OCI-LY1 (cell line): ENCODE data around the gene NCF2.

Experiments used
- H2AFZ ChIP-seq: fragments of 200-600 bp; sonication (generic), shearing (Covaris generic); 2 replicates; pipeline ENCODE4 v1.6.0; 2014; ENCODE audit warnings: antibody characterized with exemption, mild to moderate bottlenecking, low read length
- H3F3A ChIP-seq: fragments of 200-600 bp; sonication (generic), shearing (Covaris generic); 2 replicates; pipeline ENCODE4 v1.6.0; 2014; ENCODE audit warnings: mild to moderate bottlenecking, antibody characterized with exemption, low read length, moderate library complexity; ENCODE audit not compliant: insufficient read depth
- H3K27ac ChIP-seq: fragments of 200-600 bp; sonication (generic); 2 replicates; pipeline ENCODE4 v1.5.1; 2014; ENCODE audit warnings: low read length, mixed run types, mild to moderate bottlenecking, low read depth; ENCODE audit not compliant: poor library complexity, severe bottlenecking
- H3K27me3 ChIP-seq: fragments of 200-600 bp; sonication (generic); 2 replicates; pipeline ENCODE4 v1.6.0; 2014; ENCODE audit warnings: antibody characterized with exemption, mild to moderate bottlenecking, low read length, moderate library complexity; ENCODE audit not compliant: insufficient read depth
- H3K36me3 ChIP-seq: fragments of 200-600 bp; sonication (generic); 2 replicates; pipeline ENCODE4 v1.6.1; 2014; ENCODE audit warnings: mild to moderate bottlenecking, antibody characterized with exemption, low read length, moderate library complexity, mixed read lengths; ENCODE audit not compliant: insufficient read depth
- H3K4me1 ChIP-seq: fragments of 200-600 bp; sonication (generic); 2 replicates; pipeline ENCODE4 v1.5.1; 2014; ENCODE audit warnings: mild to moderate bottlenecking, low read length, moderate library complexity; ENCODE audit not compliant: insufficient read depth, severe bottlenecking
- H3K4me2 ChIP-seq: fragments of 200-600 bp; sonication (generic), shearing (Covaris generic); 2 replicates; pipeline ENCODE4 v1.6.1; 2014; ENCODE audit warnings: low read length
- H3K4me3 ChIP-seq: fragments of 200-600 bp; sonication (generic); 2 replicates; pipeline ENCODE4 v1.5.1; 2014; ENCODE audit warnings: low read length, low read depth, mild to moderate bottlenecking, mixed read lengths; ENCODE audit not compliant: poor library complexity, severe bottlenecking
- H3K79me2 ChIP-seq: fragments of 200-600 bp; shearing (Covaris generic); 2 replicates; pipeline ENCODE4 v1.6.1; 2016; ENCODE audit warnings: mixed run types, low read length, mixed read lengths; ENCODE audit not compliant: insufficient read depth
- H3K9ac ChIP-seq: fragments of 200-600 bp; sonication (generic), shearing (Covaris generic); 2 replicates; pipeline ENCODE4 v1.6.1; 2014; ENCODE audit warnings: mild to moderate bottlenecking, low read length, mixed read lengths
- H3K9me2 ChIP-seq: fragments of 200-600 bp; sonication (generic), shearing (Covaris generic); 2 replicates; pipeline ENCODE4 v1.6.1; 2014; ENCODE audit warnings: low read depth, mild to moderate bottlenecking, low read length, mixed read lengths
- H3K9me3 ChIP-seq: fragments of 200-600 bp; shearing (Covaris generic); 2 replicates; pipeline ENCODE4 v1.6.1; 2014; ENCODE audit warnings: low read length, mixed read lengths
- H4K20me1 ChIP-seq: fragments of 200-600 bp; sonication (generic), shearing (Covaris generic); 2 replicates; pipeline ENCODE4 v1.6.0; 2016; ENCODE audit warnings: mild to moderate bottlenecking, low read length; ENCODE audit not compliant: insufficient read depth
- EZH2 ChIP-seq: fragments of 200-600 bp; sonication (generic), shearing (Covaris generic); IDR thresholded peaks from 2 replicates; pipeline ENCODE4 v1.8.0; 2017; ENCODE audit warnings: borderline replicate concordance, mixed run types, mild to moderate bottlenecking, antibody characterized with exemption, low read length, moderate library complexity, mixed read lengths
- TF ChIP-seq, protein P1 (sequence below): fragments of 200-600 bp; sonication (generic), shearing (Covaris generic); IDR thresholded peaks from 2 replicates; pipeline ENCODE4 v1.5.1; 2017; ENCODE audit warnings: mild to moderate bottlenecking, antibody characterized with exemption, low read length, moderate library complexity, mixed read lengths

The NCF2 gene

GRCh38 chr1:183636783-183637182, 46.5 kb upstream of the NCF2 start:
- Histone ChIP-seq H3K4me1 (peaks cover 32% of the 10 kb centered on the region), H4K20me1 (no peaks in the 10 kb centered on the region), H3F3A (peaks cover 3% of the 10 kb centered on the region; the same call in 1 of the 2 replicates), H3K9me3 (no peaks in the 10 kb centered on the region), H3K27me3 (no peaks in the 10 kb centered on the region), H2AFZ (no peak overlapping the region), H3K79me2 (peaks cover 31% of the 10 kb centered on the region), H3K27ac (no peak overlapping the region), H3K9ac (no peak overlapping the region), H3K36me3 (peaks cover 14% of the 10 kb centered on the region; the same call in 1 of the 2 replicates), H3K9me2 (no peaks in the 10 kb centered on the region), H3K4me3 (no peak overlapping the region), H3K4me2 (0 out of 2 replicates have a peak overlapping the region, but pooled peaks have one; percentile 76)
- TF ChIP-seq, protein P1, sequence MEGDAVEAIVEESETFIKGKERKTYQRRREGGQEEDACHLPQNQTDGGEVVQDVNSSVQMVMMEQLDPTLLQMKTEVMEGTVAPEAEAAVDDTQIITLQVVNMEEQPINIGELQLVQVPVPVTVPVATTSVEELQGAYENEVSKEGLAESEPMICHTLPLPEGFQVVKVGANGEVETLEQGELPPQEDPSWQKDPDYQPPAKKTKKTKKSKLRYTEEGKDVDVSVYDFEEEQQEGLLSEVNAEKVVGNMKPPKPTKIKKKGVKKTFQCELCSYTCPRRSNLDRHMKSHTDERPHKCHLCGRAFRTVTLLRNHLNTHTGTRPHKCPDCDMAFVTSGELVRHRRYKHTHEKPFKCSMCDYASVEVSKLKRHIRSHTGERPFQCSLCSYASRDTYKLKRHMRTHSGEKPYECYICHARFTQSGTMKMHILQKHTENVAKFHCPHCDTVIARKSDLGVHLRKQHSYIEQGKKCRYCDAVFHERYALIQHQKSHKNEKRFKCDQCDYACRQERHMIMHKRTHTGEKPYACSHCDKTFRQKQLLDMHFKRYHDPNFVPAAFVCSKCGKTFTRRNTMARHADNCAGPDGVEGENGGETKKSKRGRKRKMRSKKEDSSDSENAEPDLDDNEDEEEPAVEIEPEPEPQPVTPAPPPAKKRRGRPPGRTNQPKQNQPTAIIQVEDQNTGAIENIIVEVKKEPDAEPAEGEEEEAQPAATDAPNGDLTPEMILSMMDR, result no peak
- no peak for TF ChIP-seq EZH2

- Histone ChIP-seq H4K20me1 (no peaks in the 10 kb centered on the region), H3K79me2 (peaks cover 31% of the 10 kb centered on the region), H3K4me3 (peak overlapping the region; percentile 89), H3K4me1 (peaks cover 33% of the 10 kb centered on the region), H3F3A (peaks cover 3% of the 10 kb centered on the region; the same call in 1 of the 2 replicates), H3K4me2 (peak overlapping the region; percentile 76), H3K9me3 (no peaks in the 10 kb centered on the region), H2AFZ (peak overlapping the region; percentile 35; the same call in 1 of the 2 replicates), H3K36me3 (peaks cover 16% of the 10 kb centered on the region; the same call in 1 of the 2 replicates), H3K9me2 (no peaks in the 10 kb centered on the region), H3K27ac (no peak overlapping the region), H3K9ac (peak overlapping the region; percentile 34; the same call in 1 of the 2 replicates), H3K27me3 (no peaks in the 10 kb centered on the region)
- no peak for TF ChIP-seq EZH2
- TF ChIP-seq, protein P1, result no peak
Measured at GRCh38 chr1:183636334-183636682, 46.0 kb upstream of the NCF2 start.

GRCh38 chr1:183635606-183636333, 45.5 kb upstream of the NCF2 start, which contains the start of gene ARPC5:
Gene ARPC5, minus strand, starts transcription at chr1:183635783. Its CDS starts 124 bp downstream, at chr1:183635659.
- Histone ChIP-seq H3K27me3 (no peaks in the 10 kb centered on the region), H3K4me3 (peak within 1 kb of the TSS; percentile 89), H3F3A (peaks cover 3% of the 10 kb centered on the region; the same call in 1 of the 2 replicates), H3K4me1 (peaks cover 33% of the 10 kb centered on the region), H4K20me1 (no peaks in the 10 kb centered on the region), H3K9me3 (no peaks in the 10 kb centered on the region), H3K79me2 (peaks cover 31% of the 10 kb centered on the region), H3K9me2 (no peaks in the 10 kb centered on the region), H3K9ac (peak within 1 kb of the TSS; percentile 81), H3K36me3 (peaks cover 21% of the 10 kb centered on the region), H2AFZ (peak within 1 kb of the TSS; percentile 35; the same call in 1 of the 2 replicates), H3K4me2 (peak within 1 kb of the TSS; percentile 76), H3K27ac (peak within 1 kb of the TSS; percentile 82)
- TF ChIP-seq, protein P1, result no peak
- no peak for TF ChIP-seq EZH2
